NCI-H345 treated with DMSO at 0.1 percent for 48 hours (cell line): ENCODE data around the gene LBP.
"Not testable (repeated sequence)": the region's sequence is repeated elsewhere in the genome, so short reads cannot be mapped to it uniquely, and the experiment has no call there.

Experiments used
- DNase-seq: peaks from one replicate; lab custom pipeline; 2025; ENCODE audit not compliant: unreplicated experiment; lab: John Stamatoyannopoulos, UW

LBP gene

DNA sequence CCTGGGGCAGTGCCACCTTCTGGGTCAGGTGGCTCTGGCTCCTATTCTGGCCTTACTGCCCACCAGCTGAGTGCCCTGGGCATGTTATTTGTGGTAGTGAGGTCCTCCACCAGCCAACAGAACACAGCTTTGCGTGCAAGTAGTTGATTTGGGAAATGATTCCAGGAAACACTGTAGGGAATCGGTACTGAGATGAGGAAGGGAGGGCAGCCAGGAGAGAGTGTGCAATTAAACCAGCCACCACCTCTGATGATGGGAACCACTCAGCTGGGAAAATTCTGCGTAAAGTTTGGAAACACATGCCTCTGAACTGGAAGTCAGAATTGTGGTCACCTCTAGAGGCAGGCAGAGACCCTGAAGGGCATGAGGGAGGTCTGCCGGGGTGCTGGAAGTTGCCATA is 459 bp downstream of the LBP start:
- DNase-seq: no peak

DNA sequence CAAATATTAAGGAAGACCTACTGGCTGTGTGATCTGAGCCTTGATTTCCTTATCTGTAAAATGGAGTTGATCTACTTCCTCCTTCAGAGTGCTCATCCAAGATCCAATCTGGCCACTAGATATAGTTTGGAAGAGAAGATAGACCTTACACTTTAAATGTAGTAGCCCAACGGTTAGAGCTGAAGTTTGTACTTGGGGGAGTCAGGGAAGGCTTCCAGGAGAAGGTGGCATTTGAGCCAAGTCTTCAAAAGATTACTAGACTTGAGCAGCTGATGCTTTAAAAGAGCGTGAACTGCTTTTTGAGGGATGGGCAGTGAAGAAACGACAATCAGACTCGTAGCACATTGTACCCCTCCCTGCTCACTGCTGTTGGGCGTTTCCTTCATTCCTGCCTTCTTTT is 3.6 kb downstream of the LBP start:
- no peak for DNase-seq

DNA sequence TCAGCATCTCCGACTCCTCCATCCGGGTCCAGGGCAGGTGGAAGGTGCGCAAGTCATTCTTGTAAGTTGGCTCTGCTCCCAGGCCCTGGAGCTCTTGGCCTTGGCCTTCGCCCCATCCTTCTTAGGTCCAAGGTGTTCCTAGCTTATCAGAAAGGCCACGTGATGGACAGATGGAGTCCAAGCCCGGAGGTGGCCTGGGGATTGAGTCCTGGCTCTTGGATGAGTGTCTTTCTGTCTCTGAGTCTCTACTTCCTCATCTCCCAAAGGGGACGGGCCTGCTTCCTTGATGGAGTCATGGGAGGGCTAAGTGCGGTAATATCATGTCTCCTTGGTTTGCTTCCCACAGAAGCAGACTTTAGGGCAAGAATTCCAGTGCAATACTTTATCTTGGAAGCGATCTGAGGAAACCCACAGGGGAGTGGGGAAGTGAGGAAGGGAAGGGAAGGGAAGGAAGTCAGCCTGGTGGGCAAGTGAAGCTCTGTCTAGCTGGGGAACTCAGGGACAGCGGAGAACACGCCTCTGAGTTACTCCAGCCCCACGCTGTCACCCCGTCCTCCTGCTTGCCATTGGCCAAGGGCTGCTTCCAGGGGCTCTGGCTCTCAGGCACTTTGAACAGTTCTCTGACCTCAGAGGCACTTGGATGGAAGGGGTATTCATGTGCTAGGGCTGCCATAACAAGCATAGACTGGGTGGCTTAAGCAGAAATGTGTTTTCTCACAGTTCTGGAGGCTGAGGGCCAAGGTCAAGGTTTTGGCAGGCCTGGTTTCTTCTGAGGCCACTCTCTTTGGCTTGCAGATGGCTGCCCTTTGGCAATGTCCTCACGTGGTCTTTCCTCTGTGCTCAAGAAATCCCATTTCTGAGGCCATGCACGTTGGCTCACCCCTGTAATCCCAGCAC is 4.8 kb downstream of the LBP start:
- DNase-seq: no peak

DNA sequence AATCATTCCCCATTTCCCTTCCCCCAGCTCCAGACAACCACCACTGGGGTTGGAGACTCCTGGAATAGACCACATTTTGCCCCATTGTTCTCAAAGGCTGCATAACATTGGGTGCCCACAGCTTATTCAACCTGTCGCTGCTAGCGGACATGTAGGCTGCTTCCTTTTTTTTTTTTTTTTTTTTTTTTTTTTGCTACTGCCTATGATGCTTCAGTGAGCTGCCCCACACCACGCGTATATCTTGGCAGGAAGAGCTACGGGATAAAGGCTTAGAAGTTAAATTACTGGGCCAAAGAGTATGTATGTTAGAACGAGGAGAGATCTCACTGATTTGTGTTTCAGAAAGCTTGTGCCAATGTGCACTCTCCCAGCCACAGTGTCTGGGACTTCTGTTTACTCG is 7.0 kb downstream of the LBP start:
- DNase-seq: no peak

DNA sequence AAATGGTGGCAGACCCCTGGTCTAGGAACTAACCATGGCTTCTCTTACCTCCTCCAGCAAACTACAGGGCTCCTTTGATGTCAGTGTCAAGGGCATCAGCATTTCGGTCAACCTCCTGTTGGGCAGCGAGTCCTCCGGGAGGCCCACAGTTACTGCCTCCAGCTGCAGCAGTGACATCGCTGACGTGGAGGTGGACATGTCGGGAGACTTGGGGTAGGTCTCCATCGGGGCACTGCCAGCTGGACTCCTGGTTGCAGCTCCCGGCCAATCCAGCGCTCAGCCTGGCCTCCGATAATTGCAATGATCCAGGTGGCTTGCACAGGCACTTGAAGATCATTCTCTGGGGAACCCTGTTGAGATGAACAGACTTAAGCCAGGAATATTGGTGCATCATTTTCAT is 7.9 kb downstream of the LBP start:
- DNase-seq: no peak

DNA sequence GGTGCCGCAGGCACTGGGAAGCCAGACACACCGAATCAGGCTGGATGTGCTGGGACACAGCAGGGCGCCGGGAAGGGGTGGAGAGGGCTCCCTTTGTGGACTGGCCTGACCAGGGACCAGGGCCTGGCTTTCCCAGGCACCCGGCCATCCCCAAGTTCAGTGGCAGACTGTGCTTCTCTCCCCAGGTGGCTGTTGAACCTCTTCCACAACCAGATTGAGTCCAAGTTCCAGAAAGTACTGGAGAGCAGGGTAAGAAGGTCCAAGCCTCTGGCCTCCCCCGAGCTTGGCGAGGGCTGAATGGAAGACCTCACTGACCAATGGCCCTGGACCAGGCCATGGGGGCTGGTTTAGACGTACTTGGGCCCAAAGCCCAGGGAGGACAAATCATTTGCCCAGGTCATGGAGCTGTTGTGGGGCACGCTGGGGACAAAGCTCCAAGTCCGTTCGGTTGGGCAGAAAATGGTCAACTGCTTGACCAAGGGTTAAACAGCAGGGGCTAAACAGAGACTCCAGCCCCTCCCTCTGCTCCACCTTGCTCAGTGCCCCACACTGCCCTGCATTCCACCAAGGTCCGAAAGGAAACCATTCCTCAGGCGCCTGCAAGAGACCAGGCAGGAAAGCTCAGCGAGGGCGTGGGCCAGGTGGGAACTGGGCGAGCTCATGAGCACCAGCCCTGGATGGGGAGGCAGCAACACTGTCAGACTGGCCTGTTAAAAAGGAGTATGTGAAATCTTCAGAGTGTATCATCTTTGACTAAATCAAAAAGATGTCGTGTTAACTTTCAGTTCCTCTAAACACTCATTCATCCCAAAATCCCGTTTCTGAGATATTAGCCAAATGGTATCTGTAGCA is 9.1 kb downstream of the LBP start:
- DNase-seq: no peak

DNA sequence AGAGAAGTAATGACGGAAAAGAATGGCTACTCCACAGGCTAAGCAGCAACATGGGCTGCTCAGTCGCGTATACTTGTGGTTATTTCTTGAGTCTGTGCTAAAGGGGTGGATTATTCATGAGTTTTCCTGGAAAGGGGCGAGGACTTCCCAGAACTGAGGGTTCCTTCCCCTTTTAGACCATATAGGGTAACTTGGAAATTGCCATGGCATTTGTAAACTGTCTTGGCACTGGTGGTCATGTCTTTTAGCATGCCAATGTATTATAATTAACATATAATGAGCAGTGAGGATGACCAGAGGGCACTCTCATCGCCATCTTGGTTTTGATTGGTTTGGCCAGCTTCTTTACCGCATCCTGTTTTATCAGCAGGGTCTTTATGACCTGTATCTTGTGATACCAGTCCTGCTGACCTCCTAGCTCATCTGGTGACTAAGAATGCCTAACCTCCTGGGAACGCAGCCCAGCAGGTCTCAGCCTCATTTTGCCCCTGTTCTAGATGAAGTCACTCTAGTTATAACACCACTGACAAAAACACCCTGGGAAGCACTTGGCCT is 11.4 kb downstream of the LBP start:
- DNase-seq: no peak

DNA sequence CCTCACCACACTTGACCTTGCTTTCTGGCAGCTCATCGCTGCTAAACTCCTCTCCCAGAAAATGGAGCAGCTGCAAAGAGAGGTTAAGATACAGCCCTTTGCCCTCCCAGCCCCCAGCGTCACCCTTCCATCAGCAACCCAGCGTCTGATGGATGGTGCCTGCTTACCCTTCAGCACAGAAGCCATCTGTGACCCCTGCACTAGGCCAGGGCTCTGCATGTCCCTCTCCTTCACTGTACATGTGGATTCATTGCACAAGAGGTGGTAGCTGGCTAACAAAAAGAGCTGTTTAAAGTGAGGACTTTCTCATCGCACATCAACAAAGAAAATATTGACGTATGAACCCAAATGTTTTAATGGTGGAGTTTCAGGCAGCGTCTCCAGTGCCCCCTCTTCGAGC is 12.3 kb downstream of the LBP start:
- DNase-seq: no peak

DNA sequence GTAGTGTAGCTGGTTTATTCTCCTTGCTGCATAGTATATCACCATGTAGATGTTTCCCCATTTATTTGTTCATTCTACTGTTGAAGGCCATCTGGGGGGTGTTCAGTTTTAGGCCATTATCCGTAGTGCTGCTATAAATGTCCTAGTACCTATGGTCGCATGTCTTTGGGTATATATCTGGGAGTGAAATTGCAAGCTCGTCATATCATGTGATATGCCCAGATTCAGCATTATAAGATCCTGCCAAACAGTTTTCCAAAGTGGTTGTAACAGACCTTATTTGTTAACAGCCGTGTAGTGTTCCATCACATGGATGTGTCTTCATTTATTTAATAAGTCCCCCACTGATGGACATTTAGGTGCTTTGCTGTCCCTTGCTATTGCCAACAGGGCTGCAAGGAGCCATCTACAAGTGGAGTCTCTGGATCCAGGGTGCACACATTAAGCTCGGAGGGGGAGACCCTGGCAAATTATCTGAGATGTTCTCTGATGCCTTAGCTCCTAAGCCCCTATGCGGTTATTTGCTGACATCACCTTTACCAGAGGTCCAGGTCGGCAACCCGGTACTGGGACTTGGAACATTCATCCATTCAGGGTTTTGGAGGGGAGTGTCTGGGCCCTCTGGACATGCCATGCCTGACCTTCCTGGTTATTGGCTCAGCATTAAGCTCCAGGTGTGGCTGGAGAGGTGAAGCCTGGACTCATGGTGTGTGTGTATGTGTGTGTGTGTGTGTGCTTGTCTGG is 16.9 kb downstream of the LBP start:
- no peak for DNase-seq

DNA sequence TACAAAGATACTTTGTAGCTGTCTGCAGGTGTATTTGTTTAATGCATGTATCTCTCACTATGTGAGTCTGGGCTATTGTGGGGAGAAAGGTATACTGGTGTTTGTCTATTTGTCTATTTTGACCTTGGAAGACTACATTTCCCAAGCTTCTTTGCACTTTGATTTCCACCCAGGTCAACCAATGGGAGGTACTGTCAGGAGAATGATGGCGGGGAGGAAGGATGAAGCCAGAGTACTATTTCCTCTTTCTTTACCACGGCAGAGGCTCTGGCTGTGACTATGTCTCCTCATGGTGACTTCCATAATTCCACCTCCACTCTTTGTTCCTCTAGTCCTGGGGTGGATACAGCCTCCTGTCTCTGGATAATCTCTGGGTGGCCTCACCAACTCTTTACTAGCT is 23.1 kb downstream of the LBP start:
- no peak for DNase-seq

DNA sequence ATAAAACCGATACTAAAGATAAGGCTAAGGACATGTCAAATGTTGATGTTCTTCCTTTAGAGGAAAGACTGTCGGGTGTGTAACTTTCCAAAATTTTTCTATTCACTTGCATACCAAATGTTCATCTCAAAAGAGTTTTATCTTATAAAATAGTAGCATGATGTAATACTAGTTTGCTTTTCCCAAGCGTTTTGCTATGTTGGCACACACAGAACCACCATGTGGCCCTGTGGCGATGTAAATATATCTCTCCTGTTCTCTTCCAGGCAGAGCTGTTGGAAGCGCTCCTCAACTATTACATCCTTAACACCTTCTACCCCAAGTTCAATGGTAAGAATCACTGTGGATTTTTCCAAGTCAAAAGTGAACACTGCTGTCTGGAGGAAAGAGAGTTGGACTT is 26.5 kb downstream of the LBP start:
- DNase-seq: no peak

DNA sequence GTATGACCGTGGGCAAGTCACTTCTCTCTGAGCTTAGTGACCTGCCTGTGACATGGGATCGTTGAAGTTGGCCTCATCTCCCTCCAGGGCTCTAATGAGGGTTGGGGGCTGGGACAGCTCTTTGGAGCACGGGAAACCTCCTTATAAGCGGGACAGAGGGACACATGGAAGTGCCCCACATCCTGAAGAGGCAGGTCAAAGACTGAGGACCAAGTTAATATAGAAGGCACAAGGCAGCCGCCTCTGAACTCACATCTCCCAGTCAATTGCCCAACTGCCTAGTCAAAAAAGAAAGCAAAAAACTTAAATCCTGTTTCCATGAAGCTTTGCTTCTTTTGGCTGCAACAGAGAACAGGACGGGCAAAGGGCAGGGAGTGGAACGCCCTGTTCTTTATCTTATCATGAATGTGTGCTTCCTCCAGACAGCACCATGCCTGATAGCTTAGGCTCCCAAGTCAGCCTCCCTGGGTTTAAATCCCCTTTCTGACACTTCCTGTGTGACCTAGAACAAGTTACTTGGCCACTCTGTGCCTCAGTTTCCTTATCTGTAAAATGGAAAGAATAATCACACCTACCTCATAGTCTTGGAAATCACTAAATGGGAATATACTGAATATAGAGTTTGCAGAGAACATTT is 27.1 kb downstream of the LBP start:
- no peak for DNase-seq

DNA sequence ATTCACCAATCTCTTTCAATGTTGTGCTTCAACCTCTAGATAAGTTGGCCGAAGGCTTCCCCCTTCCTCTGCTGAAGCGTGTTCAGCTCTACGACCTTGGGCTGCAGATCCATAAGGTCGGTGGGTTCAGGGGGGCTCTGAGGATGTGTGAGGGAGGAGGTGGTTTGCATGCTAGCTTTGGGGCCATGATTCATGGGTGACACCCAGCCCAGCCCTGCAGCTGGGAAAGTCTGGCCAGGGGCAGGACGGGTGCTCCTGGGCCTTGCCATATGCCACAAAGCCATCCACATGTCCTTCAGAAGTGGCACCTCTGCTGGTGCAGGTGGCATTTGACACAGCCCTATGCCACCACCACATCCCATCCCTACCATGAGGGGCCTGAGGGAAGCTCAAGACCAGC is 27.6 kb downstream of the LBP start:
- DNase-seq: no peak

DNA sequence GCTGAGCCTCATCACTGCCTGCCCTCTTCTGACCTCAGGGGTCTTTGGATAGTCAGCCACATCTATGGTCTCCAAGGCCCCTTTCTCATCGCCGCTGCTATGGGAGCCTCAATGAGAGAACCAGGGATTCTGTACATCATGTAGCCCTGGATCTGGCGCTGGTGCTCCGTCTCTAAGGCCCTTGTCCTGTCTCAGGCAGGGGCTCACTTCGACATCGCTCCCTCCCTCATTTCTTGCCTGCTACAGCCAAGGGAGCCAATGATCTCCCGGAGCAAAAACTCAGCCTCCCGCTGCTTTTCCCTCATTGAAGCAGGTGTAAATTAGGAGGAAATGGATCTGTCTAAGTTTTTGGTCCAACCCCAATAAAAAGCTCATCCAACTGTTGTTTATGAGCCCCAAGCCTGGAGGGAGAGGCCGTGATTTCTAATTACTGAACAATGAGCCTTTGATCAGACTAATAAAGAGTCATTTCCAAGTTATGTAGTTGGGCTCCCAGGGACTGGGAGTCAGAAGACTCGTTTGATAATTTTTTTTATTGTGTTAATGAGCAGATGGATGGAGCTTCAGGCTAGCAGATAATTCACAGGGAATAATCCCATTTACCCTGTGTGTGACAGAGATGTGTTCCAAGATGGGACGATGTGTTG is 30.9 kb downstream of the LBP start:
- no peak for DNase-seq

DNA sequence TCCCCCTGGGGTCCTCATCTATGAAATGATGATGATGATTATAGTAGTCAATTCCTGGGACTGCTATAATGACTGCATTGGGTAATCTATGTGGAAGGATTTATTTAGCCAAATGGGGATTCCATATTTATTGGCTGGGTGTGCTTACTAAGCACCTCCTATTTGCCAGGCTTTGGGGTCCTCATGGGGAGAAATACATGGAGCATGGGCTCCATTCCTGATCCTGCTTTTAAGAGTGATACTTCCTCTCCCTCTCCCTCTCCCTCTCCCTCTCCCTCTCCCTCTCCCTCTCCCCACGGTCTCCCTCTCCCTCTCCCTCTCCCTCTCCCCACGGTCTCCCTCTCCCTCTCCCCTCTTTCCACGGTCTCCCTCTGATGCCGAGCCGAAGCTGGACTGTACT is 31.6 kb downstream of the LBP start:
- not testable (repeated sequence) for DNase-seq

DNA sequence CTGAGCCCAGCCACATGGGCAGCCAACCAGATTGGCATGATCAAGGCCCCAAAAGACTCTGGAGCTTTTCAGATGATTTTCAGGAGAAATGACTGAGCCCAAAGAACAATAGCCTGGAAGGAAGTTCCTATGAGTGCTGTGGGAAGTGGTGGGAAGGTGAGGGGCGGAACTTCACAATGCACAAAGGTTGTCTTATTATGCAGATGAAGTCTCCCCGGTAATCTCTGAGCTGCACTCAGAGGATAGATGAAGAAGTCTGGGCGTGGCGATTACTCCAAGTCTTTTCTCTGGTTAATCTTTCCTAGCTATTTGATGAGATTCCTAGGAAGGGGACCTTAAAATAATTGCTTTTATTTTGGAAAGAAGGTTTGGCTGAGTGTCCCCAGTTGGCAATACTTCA is 36.9 kb downstream of the LBP start:
- no peak for DNase-seq

DNA sequence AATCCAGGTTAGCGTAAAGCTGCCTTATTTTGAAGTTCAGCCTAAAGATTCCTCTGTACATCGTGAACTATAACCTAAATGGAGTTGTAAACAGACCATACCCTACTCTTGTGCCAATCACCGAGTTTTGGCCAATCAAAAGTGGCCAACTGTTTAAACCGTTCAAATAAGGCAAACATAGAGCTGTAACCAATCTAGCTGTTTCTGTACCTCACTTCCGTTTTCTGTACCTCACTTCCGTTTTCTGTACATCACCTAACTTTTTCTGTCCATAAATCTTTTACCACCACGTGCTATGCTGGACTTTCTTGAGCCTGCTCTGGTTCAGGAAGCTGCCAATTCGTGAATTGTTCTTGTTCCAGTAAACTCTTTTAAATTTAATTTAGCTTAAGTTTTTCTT is 39.7 kb downstream of the LBP start:
- no peak for DNase-seq

DNA sequence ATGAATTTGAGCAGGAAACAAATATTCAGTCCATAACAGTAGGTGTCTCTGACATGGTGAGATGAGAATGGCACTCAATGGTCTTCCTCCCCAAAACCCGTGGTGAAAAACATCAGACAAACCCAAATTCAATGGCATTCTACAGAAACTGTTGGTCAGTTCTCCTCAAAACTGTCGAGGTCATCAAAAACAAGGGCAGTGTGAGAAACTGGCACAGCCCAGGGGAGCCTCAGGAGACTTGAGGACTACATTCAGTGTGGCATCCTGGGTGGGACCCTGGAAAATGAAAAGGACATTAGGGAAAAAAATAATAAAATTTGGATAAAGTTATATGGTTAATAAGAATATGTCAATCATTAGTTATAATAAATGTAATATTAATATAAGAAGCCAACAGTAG is 40.6 kb downstream of the LBP start:
- no peak for DNase-seq

DNA sequence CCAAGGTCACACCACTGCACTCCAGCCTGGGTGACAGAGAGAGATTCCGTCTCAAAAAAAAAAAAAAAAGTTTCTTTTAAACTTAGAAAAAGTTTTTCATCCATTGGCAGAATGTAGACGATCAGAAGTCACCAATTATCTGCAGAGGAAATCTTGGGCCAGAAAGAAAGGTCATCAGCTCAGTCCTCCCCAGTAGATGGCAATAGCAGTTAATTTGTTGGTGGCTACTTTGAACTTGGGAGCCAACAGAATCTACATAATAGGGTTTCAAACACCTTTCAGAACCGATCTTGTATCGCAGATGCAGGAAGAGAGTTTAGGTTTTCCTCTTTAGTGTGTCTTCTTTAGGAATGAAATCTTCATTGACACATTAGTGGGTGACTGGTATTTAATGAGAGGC is 41.7 kb downstream of the LBP start:
- no peak for DNase-seq

DNA sequence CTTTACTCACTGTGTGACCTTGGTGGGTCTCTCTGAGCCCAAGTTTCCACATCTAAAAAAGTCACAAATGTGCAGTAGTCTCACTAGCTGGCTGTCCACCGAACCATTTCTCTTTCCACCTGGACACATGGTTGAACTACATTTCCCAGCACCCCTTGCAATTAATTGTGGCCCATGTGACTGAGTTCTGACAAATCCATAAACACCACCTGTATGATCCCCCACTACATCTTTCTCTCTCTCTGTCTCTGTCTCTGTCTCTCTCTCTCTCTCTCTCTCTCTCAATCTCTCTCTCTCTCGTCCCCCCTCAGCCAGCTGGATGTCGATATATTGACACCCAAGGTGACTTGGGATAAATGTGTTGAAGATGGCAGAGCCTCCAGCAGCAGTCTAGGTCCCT is 46.1 kb downstream of the LBP start:
- DNase-seq: no peak
